Ecto neural progenitor cell (in vitro differentiated cells): ENCODE data around the gene TRPV6.

Source experiments
- DNase-seq: peaks from one replicate; pipeline ENCODE4 v3.0.0-alpha.2; 2018; ENCODE audit warnings: low spot score

The TRPV6 gene

GRCh38 chr7:142908290-142908689 lies 22.7 kb upstream of the TRPV6 start:
- DNase-seq, result no peak

DNA sequence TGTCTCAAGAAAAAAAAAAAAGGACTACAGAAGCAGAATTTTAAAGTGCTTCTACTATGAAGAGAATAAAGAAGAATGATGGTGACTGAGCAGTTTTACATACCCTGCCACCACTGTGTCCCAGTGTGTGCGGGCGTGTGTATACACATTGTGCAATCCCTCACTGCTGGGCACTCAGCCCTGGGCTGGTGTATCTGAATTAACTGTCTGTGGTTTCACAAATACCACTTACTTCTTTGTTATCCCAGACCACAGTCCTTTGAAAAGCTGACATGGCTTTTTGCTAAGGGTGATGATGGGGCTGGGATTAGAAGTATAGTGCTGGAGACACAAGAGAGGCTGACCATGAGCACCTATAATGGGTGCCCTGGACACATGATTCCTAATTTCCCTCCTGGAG lies 21.1 kb upstream of the TRPV6 start:
- DNase-seq, result no peak

DNA sequence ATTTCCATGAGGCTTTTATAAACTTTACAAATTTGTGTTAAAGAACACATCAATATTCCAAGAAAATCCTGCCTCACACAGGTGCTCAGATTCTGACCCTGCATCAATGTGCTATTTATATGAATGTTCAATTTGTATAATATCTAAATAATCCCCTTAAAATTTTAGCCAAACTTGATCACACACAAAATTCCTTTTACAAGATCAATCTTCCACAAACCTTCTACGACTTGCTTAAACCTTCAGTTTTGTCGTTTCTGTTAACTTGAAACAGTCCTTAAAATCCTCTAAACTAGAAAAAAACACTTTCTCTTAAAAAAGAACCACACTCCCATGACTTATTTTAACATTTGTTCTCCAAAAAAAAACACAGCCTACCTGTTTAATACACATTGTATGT lies 20.2 kb upstream of the TRPV6 start:
- no peak for DNase-seq

- DNase-seq, result no peak
Observed at GRCh38 chr7:142904128-142904527, 18.6 kb upstream of the TRPV6 start.

- DNase-seq, result no peak
Observed at GRCh38 chr7:142901426-142902259, 16.1 kb upstream of the TRPV6 start.

DNA sequence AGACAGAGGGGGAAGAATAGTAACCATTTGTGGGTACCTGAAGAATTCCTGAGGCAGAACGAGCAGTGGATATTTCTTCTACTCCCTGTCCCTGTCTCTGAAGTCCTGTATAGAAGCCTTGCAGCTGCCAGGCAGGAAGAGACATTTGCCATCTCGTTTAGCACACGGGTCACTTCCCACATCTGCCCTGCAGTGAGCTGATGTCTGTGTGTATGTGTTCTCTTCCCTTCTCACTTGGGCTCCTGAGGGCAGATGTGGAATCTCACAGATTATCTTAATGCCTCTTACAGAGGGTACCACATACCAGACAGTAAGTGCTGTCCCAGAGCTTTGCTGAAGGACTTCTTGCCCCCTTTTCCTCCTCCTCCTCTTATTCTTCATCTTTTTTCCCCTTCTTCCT lies 14.1 kb upstream of the TRPV6 start:
- no peak for DNase-seq

DNA sequence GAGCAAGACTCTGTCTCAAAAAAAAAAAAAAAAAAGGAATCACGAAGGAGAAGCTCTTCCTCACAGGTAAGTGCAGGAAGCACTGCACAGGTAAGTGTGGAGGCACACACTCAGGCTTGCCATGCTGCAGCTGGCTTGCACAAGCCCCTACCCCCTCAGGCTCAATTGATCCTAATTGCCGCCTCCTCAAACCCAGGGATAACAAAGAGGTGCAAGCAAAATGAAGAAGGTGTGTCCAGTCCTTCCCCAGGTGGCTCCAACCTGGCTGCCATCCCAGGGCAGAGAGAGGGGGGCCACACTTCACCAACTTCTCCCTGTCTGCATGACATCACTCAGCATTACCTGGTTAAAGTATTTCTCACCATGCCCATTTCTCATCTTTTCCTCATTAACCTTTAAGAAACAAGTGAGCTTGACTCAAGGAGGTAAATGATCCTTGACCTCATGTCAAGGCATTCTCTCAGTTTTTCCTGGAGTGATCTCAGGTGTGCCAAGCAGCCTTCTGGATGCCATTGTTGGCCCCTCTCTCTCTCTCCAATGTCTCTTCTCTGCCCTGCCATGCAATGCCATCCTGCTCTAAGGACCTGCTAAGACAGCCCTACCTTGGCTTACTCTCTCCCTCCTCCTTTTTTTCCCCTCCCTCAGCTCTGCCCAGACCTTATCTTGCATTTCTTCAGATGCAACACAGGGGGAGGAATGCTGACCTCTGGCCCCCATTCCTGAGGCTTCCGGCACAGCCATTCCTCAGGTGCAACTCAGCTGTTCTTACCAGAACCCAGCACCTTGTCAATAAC lies 13.0 kb upstream of the TRPV6 start:
- DNase-seq, result no peak

DNA sequence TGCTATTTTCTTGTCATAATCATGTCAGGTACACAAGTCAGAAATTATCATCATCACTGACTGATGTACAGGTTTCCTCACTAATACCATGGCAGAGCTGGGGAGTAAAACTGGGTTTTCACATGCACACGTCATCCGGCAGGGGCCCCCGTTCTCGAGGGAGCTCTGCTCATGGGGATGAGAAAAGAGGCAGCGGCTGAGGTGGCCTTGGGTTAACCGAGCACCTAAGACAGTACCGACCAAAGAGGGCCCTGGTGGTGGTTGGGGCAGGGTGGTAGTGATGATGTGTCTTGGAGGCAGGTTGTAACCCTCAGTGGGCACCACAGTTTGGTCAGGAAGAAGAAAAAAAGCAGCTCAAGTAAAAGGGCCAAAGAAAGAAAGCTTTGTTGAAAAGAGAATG lies 12.1 kb upstream of the TRPV6 start:
- DNase-seq, result no peak

DNA sequence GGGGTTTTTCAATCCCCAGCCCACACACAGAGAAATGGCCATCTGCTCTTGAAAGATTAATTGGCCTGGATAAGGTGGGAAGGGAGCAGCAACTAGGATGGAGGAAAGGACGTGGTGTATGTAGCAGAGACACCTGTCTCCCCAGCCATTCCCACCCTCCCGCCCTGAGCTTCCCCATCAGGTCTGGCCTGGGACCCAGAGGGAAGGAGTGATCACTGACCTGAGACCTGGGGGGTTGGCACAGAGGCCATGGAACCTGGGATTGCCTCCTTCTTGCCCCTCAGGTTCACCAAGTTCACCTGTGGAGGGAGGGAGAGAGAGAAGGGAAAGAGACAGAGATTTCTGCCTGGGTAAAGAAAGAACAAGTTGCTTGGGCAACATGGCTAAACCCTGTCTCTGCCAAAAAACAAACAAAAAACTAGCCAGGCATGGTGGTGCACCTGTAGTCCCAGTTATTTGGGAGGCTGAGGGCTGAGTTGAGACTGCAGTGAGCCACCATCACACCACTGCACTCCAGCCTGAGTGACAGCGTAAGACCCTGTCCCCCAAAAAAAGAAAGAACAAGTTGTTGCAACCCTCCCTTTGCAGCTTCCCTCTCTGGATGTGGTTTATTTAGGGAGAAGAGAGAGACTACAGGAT lies 11.3 kb upstream of the TRPV6 start:
- no peak for DNase-seq

DNA sequence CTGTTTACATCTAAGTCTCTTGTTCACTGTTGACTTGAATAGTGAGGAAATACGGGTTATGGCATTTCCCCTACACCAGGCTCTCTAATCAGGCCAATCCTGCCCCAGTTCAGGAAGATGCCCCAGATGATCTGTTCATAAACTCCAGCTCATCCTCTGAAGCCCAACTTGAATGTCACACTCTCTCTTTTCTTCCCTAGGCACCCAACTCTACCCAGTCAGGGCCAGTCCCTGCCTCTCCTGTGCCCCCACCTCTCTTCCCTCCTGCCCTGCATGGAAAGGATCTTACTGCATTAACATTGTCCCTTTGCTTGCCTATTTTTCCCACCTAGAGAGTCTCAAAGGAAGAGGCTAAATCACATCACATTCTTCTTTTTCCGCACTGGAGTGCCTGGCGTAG lies 10.6 kb upstream of the TRPV6 start:
- DNase-seq, result no peak

DNA sequence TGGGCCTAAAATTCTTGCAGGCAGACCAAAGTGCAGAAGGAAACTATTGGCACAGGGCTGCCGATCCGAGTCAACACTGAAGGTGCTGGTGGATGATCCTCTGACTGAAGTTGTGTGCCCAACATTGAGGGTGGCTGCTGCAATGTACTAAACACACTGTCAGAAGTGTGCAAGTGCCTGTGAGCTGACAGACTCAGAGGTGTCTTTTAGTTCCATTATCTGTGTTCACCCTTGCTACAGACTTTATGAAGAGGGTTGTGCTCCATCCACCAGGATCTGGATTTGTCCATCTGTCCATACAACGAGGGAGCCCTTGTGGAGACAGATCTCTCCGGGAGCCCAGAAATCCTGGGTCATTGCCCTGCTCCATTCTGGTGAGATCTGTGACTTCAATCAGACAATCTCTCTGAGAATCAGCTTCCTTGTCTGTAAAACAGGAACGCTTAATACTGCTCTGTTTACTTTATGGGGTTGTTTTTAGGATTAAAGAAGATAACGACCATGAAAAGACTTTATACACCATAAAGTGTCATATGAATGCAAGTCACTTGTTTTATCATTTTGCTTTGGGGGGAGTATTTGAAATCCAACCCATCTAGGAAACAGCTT lies 9.5 kb upstream of the TRPV6 start:
- no peak for DNase-seq

DNA sequence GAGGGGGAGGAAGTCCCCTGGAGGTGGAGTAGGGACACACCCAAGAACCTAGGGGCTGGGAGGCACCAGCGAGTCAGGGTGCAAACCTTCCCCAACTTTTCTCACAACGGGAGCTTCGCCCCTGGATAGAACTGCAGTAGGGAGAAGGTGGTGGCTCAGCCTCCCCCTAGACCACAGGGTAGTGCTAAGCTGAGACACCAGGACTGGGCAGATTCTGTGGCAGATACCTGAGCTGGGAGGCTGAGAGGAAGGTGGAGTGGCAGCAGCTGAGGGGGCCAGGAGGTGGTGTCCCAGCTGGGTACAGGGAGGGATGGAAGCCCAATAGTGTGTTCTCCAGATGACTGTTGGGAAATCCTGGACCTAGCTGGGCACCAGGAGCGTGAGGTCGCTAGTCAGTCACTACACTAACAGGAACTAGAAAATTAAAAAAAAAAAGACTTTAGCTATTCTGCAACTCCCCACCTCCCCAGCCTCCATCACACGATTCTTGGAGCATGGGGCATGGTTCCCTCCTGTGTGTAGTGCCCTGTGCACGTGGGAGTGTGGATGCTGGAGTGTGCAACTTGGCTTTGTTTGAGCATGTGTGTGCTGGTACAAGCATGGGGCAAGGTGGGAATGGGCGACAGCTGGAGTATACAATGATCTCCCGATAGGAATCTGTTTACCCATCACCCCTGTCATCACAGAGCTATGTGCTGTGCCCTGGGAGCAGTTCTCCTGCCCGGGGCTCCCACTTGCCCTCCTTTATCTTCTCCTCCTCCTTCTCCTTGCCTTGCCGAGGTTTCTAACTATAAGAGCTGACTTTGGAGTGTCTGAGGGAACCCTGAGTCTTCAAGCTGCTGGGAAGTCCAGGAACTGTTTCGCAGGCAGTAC lies 8.8 kb upstream of the TRPV6 start:
- DNase-seq, result peak; percentile 28

- DNase-seq, result peak; percentile 27
Observed at GRCh38 chr7:142892951-142893350, 7.4 kb upstream of the TRPV6 start.

- no peak for DNase-seq
Observed at GRCh38 chr7:142891490-142892082, 6.0 kb upstream of the TRPV6 start.

DNA sequence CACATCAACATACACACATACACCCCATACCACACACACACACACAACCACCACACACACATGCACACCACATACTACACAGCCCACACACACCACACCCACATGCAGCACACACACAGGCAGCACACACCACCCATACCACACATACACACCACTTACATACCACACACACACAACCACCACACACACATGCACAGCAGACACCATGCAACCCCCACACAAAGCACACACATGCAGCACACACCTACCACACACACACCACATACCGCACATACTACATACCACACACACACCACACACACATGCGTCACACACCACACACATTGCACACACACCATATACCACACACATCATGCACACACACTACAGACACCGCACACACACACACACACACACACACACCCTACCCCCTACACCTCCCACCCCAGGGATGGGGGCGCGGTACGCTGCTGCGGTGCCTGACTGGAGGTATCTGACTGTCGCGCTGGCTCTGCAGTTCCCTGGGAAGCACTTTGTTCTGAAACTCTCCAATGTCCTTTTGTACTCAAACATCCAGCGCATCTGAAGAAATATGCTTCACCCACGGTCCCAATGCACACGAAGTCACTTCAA lies 5.4 kb upstream of the TRPV6 start:
- no peak for DNase-seq

DNA sequence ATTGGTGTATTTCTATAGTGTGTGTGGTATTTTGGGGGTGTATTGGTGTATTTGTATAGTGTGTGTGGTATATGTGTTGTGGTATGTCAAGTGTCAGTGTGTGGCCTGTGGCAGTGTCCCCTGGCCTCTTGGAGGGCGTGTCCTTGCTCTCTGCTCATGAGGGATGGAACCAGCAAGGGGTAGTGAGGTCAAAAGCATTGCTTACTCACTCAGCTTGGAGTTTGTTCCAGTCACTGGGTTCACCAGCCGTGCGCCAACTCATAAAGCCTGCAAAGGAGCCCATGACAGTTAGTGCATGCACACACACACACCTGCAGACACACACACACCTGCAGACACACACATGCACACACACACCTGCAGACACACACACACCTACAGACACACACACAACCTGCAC lies 4.3 kb upstream of the TRPV6 start:
- no peak for DNase-seq

DNA sequence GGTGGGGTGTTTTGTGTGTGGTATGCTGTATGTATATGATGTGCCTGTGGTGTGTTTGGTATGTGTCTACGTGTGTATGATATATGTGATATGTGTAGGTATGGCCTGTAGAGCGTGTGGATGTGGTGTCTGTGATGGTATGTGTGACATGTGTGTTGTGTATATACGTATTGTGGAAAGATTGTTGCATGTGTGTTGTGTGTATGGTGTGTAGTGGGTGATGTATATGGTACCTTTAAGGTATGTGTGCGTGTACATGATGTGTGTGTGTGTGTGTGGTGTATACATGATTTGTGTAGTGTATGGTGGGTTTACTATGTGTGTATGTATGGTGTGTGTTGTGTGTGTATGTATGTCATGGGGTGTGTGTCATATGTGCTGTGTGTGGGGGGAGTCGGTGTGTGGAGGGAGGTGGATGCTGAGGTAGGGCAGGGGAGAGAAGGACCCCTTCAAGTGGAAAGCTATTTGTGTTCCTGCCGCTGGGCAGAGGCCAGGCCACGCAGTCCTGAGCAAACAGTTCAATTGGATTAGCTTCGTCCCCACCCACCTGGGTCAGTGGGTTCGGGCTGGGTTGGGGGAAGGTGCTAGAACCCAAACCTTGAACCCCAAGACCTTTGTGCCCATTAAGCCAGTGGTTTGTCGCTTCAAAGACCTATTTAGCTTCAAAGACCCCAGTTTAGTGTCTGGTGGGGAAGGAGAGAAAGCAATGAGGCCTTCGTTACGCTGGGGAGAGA lies 1.9 kb upstream of the TRPV6 start:
- DNase-seq, result no peak

DNA sequence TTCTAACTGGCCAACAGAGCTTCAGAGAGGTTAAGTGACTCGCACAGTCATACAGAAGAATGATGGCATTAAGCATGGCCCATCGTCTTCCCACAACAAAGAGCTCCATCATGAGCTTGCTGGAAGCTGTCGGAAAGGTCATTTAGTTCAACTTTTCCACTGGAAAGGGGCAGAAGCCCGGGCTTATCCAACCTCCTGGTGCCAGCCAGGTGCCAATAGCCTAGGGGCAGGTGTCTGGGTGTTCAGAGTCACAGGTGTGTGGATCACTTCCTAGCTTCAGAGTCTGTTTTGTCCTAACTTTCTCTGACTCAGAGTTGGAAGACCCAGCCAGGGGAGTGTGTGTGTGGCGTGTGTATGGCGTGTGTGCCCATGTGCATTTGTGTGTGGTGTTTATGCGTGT lies 1.3 kb upstream of the TRPV6 start:
- no peak for DNase-seq

DNA sequence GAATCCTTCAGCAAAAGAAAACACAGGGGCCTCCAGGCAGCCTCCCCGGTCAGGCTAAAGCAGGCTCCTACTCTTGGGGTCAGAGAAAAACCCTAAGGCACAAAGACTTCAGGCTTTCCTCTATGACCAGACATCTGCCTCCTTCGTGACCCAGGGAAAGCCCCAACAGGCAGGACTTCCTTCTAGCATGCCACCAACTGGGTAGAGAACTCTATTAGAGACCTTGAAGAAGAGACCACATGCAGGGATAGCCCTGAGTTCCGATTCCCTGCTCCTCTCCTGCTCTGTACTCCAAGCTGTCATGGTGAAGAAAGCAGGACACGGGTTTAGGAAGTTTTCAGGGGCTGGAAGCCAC lies 1.3 kb downstream of the TRPV6 start:
- no peak for DNase-seq
